Stimulated activated CD4-positive, alpha-beta T cell treated with anti-CD3 and anti-CD28 coated beads, TNF-alpha, amount 100 ng/mL, for 4 hours (primary cell): ENCODE results near the gene ANKS1A.

ENCODE experiments used
- DNase-seq, 3 experiments: peaks; one replicate each; pipeline ENCODE4 v3.0.0-alpha.2; 2020; ENCODE audit warnings: low read depth in 3 of 3

ANKS1A gene

GRCh38 chr6:35054106-35054742, 165.2 kb downstream of the ANKS1A start:
- DNase-seq, result no peak

- no peak for DNase-seq
Measured at GRCh38 chr6:35054743-35055130, 165.7 kb downstream of the ANKS1A start.

DNA sequence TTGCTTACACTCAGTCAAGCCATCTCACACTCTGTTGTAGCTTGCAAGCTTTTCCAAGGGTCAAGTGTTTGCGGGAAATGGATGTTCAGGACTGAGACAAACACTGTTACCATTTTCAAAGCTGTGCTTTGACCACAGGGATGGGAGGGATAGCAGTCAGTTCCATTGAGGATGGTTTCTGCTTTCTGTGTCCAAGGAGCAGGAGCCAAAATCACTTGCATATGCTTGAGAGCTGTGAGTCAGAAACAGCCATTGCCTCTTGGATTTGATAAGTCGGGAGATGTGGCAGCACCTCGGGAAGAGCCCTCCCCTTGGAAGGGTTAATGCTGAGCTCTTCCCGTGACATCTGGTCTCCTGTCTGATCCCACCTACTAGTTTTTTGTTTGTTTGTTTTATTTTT, 166.8 kb downstream of the ANKS1A start:
- DNase-seq, result no peak

DNA sequence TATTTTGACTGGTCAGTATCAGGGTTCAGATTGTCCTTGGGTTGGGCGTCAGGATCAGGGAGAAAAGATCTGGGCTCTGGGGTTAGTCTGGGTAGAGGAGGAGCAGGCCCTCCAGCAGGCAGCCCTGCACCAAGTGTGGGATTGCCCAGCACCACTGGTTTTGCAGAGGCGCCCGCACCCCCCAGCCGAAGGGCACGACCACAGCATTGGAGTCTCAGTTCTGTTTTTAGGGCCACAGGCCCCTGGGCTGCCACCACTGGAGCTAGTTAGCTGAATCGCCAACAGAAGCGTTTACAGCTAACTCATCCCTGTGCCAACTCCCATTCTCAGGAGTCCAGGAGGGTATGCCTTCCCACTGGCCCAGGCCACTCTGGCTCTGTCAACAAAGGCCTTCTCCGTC, 167.9 kb downstream of the ANKS1A start:
- no peak for DNase-seq

DNA sequence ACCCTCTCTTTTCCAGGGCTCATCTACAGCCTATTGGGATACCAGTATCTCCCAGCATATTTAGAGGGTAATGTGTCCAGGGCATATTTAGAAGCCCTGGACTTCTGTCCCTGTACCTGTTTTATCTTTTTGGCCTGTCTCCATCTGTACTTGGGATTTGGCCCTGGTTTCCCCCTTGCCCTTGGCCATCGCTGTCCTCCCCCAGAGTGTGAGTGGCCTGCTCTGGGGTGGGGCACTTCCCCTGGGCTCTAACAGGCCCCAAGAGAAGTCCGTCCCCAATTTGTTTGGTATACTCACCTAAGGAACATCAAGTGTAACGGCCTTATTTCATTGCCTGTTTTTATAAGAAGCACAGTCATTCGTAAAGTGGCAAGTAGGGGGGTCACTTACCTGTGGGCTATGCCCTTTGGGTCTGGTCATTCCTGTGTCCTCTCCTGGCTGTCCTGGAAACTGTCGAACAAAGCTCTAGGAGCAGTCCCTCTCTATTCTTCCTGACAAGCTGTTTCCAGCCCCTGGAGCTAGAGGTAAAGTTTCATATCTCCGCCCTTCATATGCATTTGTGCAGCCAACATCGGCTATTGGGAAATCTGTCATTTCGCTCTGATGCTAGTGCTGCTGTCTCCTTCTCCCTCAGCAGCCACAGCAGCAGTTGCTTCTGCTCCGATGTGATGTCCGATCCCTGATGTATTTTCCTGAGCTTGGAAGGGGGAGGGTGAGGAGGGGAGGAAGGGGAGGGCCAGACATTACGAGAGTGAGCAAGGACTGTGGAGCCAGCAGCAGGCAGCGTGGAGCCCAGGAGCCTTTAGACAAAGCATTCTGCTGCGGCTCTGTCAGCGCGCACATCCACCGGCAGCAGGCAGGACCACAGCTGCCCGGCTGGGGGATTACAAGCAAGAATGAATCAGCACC, 168.6 kb downstream of the ANKS1A start:
- no peak for DNase-seq

DNA sequence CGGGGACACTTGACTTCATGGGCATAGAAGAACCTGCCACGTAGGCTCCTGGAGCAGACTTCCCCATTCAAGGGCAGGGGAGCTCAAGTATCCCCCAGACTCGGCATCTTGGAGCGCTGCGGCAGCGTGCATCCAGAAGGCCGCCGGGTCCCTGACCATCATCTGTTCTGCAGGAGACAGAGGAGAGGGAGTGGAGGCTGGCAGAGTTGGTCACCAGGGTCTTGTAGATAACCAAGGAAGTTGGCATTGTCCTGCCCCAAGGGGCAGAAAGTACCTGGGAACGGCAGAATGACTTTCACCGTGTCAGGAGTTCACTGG, 169.3 kb downstream of the ANKS1A start:
- no peak for DNase-seq

GRCh38 chr6:35058865-35059522, 169.9 kb downstream of the ANKS1A start:
- DNase-seq, result no peak

DNA sequence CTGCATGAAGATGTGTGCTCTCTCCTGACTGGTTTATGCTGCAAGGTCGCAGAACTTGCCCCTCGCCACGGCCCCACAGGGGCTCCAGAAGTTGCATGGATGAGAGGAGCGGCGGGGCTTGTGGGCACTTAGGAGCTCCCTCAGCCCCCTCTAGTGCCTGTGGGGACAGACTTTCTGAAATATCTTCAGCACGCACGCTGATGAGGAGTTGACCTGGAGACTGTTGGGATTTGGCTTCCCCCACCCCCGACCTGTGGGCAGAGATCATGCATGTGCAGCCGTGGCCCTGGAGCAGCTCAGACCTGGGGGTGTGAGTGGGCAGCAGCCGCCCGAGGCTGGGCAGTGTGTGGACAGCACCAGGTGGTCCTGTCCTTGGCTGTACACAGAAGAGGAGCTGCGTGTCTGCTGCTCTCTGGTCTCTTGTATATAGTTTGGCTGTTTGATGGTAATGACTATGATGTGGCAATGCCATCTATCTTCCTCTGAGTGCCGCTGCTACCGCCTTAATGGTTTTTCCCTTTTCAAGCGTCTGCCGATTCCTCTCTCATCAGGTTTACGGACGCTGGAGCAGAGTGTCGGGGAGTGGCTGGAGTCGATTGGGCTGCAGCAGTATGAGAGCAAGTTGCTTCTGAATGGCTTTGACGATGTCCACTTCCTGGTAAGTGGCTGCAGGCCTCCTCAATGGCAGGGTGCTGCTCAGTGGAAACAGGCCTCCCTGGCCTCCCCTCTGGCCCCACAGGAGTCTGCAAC, 170.7 kb downstream of the ANKS1A start:
- DNase-seq, result no peak

- DNase-seq, result no peak
Measured at GRCh38 chr6:35061102-35061615, 172.1 kb downstream of the ANKS1A start.

GRCh38 chr6:35061651-35062410, 172.8 kb downstream of the ANKS1A start:
- DNase-seq, result no peak

DNA sequence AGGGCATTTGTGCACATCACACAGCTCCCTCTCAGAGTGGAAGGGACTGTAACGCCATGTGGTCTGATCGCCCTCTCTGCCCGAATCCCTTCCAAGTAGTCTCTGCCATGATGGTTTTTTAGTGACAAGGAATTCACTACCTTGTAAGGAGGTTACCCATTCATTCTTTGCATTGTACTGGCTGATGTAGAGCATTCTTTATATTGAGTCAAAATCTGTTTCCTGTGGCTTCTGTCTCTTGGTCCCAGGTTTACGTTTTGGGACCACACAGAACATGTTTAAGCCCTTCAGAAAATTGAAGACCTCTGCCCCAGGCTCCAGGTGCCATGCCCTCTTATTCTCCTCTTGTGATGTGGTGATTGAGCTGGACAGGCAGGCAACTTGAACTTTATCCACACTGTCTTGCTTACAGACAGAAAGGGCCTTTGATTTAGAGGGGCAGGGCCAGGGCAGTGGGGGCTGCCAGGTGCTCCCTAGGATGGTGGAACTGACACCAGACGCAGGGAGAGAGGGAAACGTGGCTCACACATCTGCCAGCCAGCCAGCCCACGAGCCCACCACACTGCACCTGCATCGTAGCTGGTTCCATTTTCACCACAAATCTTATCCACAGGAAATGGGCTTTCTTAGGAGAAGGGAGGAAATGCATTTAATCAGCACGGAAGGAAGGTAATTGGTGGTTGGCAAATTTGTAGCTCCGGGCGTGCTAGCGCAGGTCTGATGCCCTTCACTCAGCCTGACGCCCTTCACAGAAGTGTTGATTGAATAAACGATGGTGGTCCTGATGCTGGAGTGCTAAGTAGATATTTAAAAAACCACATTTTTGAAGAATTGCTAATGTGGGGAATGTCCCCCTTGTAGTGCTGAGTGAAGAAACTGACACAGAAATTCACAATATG, 173.9 kb downstream of the ANKS1A start:
- no peak for DNase-seq

- DNase-seq, result no peak
Measured at GRCh38 chr6:35063701-35064280, 174.7 kb downstream of the ANKS1A start.

DNA sequence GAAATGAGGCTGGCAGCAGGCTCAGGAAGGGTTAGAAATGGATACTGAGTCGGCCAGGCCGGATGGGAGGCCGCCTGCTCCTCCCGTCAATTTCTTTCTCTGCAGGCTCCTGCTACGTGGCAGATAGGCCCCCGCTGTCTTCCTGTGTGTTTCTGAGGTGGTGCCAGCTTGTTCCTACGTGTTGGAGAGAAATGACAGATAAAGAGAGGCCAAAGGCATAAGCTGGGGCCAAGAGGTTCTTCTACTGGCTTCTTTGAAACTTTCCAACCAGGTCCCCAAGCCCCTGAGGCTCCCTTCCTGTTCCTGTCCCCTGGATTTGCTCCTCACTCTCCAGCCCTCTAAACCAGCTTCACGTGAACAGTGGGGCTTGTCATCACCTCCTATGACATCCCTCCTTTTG, 175.2 kb downstream of the ANKS1A start:
- DNase-seq, result no peak

- DNase-seq, result no peak
Measured at GRCh38 chr6:35064757-35065440, 175.8 kb downstream of the ANKS1A start.

DNA sequence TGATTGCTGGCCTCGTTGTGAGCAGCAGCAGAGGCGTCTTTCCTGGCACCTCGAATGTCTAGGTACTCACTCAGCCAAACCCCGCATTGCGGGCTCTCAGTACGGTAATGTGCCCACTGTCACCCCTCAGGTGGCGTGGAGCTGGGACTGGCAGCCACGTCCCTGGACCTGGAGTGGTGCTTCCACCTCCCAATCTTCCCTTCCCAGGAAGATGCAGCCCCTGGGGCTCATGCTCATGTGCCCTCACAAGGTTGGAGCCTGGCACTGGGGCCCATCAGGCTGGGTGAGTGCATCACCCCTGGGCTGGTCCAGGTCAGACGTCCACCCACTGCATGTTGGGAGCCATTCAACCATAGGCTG, 176.4 kb downstream of the ANKS1A start:
- DNase-seq, result no peak

GRCh38 chr6:35065870-35066269, 176.8 kb downstream of the ANKS1A start:
- DNase-seq, result no peak

GRCh38 chr6:35067234-35067633, 178.2 kb downstream of the ANKS1A start:
- DNase-seq, result no peak

- no peak for DNase-seq
Measured at GRCh38 chr6:35068206-35068605, 179.2 kb downstream of the ANKS1A start.

- DNase-seq, result no peak
Measured at GRCh38 chr6:35068644-35069043, 179.6 kb downstream of the ANKS1A start.
